Transverse colon (tissue), 4 donors: Measurements from ENCODE around the gene ZNF227. TPM values are rescaled to one million over a fixed set of nuclear protein-coding genes. Genes with fewer than 3 reads are reported as not detected.

Experiments
- DNase-seq: peaks from one replicate; pipeline ENCODE4 v3.0.0-alpha.2; 2019
- H3K27ac ChIP-seq, 4 donors: fragments of 200-600 bp; sonication (generic); 2 replicates each; pipeline ENCODE4 v1.5.1; 2016 to 2018; ENCODE audit warnings: inconsistent platforms in 4 of 4
- H3K27me3 ChIP-seq: fragments of 200-600 bp; sonication (generic); 2 replicates; pipeline ENCODE4 v1.5.1; 2017; ENCODE audit warnings: inconsistent platforms
- H3K36me3 ChIP-seq, 4 donors: fragments of 200-600 bp; sonication (generic); 2 replicates each; pipeline ENCODE4 v1.5.1; 2017 to 2019; ENCODE audit warnings: inconsistent platforms in 4 of 4
- H3K4me1 ChIP-seq, 4 donors: fragments of 200-600 bp; sonication (generic); 2 replicates each; pipeline ENCODE4 v1.5.1; 2017 to 2020; ENCODE audit warnings: inconsistent platforms in 4 of 4
- H3K4me3 ChIP-seq, 4 donors: fragments of 200-600 bp; sonication (generic); 1 replicate in 1 of 4; 2 replicates in 3 of 4; pipeline versions ENCODE4 v1.5.1 to v1.6.1; 2017 to 2019; ENCODE audit warnings: inconsistent platforms in 4 of 4
- H3K9me3 ChIP-seq, 2 donors: fragments of 200-600 bp; sonication (generic); 2 replicates each; pipeline ENCODE4 v1.5.1; 2017 to 2019; ENCODE audit warnings: inconsistent platforms in 2 of 2
- EP300 ChIP-seq: sonication (generic); formaldehyde crosslinking; IDR thresholded peaks from one replicate; pipeline ENCODE4 v1.6.1; 2017; ENCODE audit warnings: antibody characterized with exemption, low read depth
- POLR2A ChIP-seq: fragments of 450-650 bp; IDR thresholded peaks from one replicate; pipeline ENCODE4 v1.6.1; 2016; ENCODE audit warnings: antibody characterized with exemption, mild to moderate bottlenecking, moderate library complexity
- POLR2AphosphoS5 ChIP-seq, 3 donors: sonication (generic); formaldehyde crosslinking; IDR thresholded peaks; one replicate each; pipeline ENCODE4 v1.6.1; 2016; ENCODE audit warnings: antibody characterized with exemption in 3 of 3
- WGBS, 2 donors: methylation state at CpG; one replicate each; pipeline ENCODE4 v1.1.5; 2018; ENCODE audit warnings: low coverage in 1 of 2; 5-methylcytosine and 5-hydroxymethylcytosine counted together
- in situ Hi-C, 4 donors: fragments of 200-750 bp; cut with MboI; loops; one replicate each; pipeline versions ENCODE4 v1.15.0 to v1.15.1; 2017; ENCODE audit warnings: low sequenced_read_pairs in 3 of 4, low pct_ligation_motif_present in 1 of 4, low pct_unique_long_range_greater_than_20kb in 1 of 4
- intact Hi-C: fragments of 100-400 bp; cut with DNase I; formaldehyde crosslinking; loops from one replicate; pipeline ENCODE4 v1.15.1; 2023; ENCODE audit warnings: low total_unique reads
- total RNA-seq, 4 donors: library from RNA; depleted of rRNA; stranded (reverse); fragments of >200 nt; gene quantifications; one replicate each; pipeline ENCODE4 v1.1.0, GENCODE V29; 2016
- TF ChIP-seq, protein P1 (sequence below), 5 experiments: fragments of 200-600 bp in 3 of 5; fragments of 450-650 bp in 2 of 5; sonication (generic) in 3 of 5; IDR thresholded peaks; 1 replicate in 2 of 5; 2 replicates in 3 of 5; pipeline ENCODE4 v1.5.1; 2016 to 2017; ENCODE audit warnings: antibody characterized with exemption in 5 of 5, inconsistent platforms in 3 of 5, mild to moderate bottlenecking in 2 of 5, moderate library complexity in 1 of 5

ZNF227 gene
- total RNA-seq, 4 donors from 2014 or later: 2.4 to 12.4 (median 10.5) TPM

DNA sequence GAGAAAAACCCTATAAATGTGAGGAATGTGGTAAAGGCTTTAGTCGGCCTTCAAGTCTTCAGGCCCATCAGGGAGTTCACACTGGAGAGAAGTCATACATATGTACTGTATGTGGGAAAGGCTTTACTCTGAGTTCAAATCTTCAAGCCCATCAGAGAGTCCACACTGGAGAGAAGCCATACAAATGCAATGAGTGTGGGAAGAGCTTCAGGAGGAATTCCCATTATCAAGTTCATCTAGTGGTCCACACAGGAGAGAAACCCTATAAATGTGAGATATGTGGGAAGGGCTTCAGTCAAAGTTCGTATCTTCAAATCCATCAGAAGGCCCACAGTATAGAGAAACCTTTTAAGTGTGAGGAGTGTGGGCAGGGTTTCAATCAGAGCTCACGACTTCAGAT is 35.7 kb upstream of the ZNF227 start:
- peaks cover 90 to 93% of the 10 kb centered on the region in 2 donors for H3K9me3 ChIP-seq
- H3K4me1 ChIP-seq: no peaks in the 10 kb centered on the region
- intact Hi-C loops: no loop called here
- 100% methylated on average over 1 to 3 of the region's 3 CpGs for WGBS, 2 donors
- peaks cover 13 to 57% (median 38%) of the 10 kb centered on the region in 4 donors for H3K36me3 ChIP-seq
- H3K27me3 ChIP-seq: no peaks in the 10 kb centered on the region
- in situ Hi-C loops: no loop called here
- H3K4me3 ChIP-seq: no peak overlapping the region
- no peak for DNase-seq
- no peak overlapping the region for H3K27ac ChIP-seq
- TF ChIP-seq POLR2A: no peak

DNA sequence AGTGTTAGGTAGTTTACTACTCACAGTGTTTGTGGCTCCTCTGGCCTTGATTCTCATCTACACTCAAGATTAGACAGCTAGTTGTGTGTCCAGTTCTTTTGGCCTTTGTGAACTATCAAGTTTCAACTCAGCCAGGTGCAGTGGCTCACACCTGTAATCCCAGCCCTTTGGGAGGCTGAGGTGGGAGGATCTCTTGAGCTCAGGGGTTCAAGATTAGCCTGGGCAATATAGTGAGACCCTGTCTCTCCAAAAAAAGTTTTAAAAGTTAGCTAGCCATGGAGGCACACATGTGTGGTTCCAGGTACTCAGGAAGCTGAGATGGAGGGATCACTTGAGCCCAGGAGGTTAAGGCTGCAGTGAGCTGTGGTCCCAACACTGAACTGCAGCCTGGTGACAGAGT is 31.4 kb upstream of the ZNF227 start:
- peaks cover 54 to 65% of the 10 kb centered on the region in 2 donors for H3K9me3 ChIP-seq
- peaks cover 0 to 14% (median 7%) of the 10 kb centered on the region in 4 donors for H3K36me3 ChIP-seq
- H3K27me3 ChIP-seq: no peaks in the 10 kb centered on the region
- DNase-seq: no peak
- in situ Hi-C loops: no loop called here
- no peak overlapping the region for H3K4me3 ChIP-seq
- TF ChIP-seq, protein P1, sequence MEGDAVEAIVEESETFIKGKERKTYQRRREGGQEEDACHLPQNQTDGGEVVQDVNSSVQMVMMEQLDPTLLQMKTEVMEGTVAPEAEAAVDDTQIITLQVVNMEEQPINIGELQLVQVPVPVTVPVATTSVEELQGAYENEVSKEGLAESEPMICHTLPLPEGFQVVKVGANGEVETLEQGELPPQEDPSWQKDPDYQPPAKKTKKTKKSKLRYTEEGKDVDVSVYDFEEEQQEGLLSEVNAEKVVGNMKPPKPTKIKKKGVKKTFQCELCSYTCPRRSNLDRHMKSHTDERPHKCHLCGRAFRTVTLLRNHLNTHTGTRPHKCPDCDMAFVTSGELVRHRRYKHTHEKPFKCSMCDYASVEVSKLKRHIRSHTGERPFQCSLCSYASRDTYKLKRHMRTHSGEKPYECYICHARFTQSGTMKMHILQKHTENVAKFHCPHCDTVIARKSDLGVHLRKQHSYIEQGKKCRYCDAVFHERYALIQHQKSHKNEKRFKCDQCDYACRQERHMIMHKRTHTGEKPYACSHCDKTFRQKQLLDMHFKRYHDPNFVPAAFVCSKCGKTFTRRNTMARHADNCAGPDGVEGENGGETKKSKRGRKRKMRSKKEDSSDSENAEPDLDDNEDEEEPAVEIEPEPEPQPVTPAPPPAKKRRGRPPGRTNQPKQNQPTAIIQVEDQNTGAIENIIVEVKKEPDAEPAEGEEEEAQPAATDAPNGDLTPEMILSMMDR (IDR thresholded peaks at IDR 0.05): no peak
- no peak for TF ChIP-seq EP300
- TF ChIP-seq POLR2AphosphoS5 (IDR thresholded peaks at IDR 0.05): no peak
- TF ChIP-seq POLR2A: no peak
- no peak overlapping the region for H3K27ac ChIP-seq
- intact Hi-C loops: no loop called here
- H3K4me1 ChIP-seq: no peaks in the 10 kb centered on the region

DNA sequence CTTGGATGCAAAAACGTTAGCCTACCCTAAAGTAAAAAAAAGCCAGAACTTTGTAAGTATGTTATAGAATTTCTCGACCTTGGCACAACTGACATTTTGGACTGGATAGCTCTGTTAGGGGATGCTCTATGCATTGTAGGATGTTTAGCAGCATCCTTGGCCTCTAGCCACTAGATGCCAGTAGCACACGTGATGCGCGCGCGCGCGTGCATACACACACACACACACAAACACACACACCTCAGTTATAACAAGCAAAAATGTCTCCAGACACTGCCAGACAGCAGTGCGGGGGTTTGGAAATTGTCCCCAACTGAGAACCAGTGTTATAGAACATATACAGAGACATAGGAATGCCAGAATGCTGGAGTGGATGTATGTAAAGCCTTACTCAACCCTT is 30.2 kb upstream of the ZNF227 start:
- 84 to 89% methylated on average over 7 to 10 of the region's 10 CpGs for WGBS, 2 donors
- in situ Hi-C loops: no loop called here

DNA sequence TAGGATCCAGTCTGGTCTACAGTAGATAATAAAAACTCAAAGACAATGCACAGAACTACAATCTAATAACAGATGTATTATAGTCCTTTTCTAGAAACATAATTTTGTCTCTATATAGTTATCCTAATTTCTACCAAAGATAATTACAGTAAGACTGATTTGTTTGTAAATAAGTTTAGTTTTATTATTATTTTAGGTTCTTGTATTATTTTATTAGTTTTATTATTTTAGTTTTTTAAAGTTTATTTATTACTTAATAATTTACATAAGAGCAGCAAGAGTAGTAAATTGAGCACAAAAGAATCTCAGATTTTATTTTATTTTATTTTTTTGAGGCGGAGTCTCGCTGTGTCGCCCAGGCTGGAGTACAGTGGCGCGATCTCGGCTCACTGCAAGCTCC is 22.3 kb upstream of the ZNF227 start:
- no peak overlapping the region for H3K4me3 ChIP-seq
- 88 to 99% methylated on average over 6 of the region's 6 CpGs for whole genome bisulfite sequencing, 2 donors
- in situ Hi-C loops: no loop called here
- DNase-seq: no peak
- no peaks in the 10 kb centered on the region for H3K27me3 ChIP-seq
- no peaks in the 10 kb centered on the region for H3K36me3 ChIP-seq
- TF ChIP-seq EP300 (no peak), POLR2A (no peak)
- TF ChIP-seq, protein P1 (IDR thresholded peaks at IDR 0.05): no peak
- no peaks in the 10 kb centered on the region for H3K4me1 ChIP-seq
- no peak overlapping the region for H3K27ac ChIP-seq
- intact Hi-C loops: no loop called here
- peaks cover 21 to 30% of the 10 kb centered on the region in 2 donors for H3K9me3 ChIP-seq

More for the DNA sequence above, 30.2 kb upstream of the ZNF227 start:
- intact Hi-C loops: no loop called here
- no peaks in the 10 kb centered on the region for H3K27me3 ChIP-seq
- H3K27ac ChIP-seq: no peak overlapping the region
- H3K4me1 ChIP-seq: no peaks in the 10 kb centered on the region
- no peak overlapping the region for H3K4me3 ChIP-seq
- H3K9me3 ChIP-seq: peaks cover 42 to 53% of the 10 kb centered on the region in 2 donors
- peaks cover 0 to 2% (median under 1%) of the 10 kb centered on the region in 4 donors for H3K36me3 ChIP-seq
- DNase-seq: no peak
- TF ChIP-seq EP300 (no peak), POLR2A (no peak), POLR2AphosphoS5 (IDR thresholded peaks at IDR 0.05) (no peak)
- TF ChIP-seq, protein P1 (IDR thresholded peaks at IDR 0.05): no peak

DNA sequence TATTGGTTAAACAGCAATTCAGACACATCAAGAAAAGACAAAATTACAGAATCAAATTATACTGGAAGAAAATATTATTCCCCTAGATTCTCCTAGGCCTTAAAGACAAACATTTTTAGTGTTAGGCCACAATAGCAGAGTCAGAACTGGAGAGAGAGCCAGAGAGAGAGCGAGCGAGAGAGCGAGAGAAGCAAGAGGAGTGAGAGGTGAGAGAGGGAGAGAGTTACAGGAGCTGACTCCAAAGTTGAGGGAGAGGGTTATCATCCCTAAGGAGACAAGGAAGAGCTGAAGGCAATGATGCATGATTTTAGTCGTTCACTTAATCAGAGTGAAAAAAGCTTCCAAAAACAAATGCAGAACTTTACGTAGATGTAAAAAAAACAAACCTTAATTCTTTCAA is 20.2 kb upstream of the ZNF227 start:
- WGBS, 2 donors: 82 to 86% methylated on average over 5 of the region's 5 CpGs
- intact Hi-C loops: no loop called here
- in situ Hi-C loops: no loop called here

More for the DNA sequence above, 20.2 kb upstream of the ZNF227 start:
- no peak for TF ChIP-seq POLR2A
- TF ChIP-seq POLR2AphosphoS5 (IDR thresholded peaks at IDR 0.05): no peak
- TF ChIP-seq, protein P1 (IDR thresholded peaks at IDR 0.05): no peak
- no peak for TF ChIP-seq EP300
- no peak for DNase-seq
- peaks cover 21 to 30% of the 10 kb centered on the region in 2 donors for H3K9me3 ChIP-seq
- H3K4me1 ChIP-seq: no peaks in the 10 kb centered on the region
- H3K36me3 ChIP-seq: no peaks in the 10 kb centered on the region
- H3K4me3 ChIP-seq: no peak overlapping the region
- H3K27ac ChIP-seq: no peak overlapping the region
- H3K27me3 ChIP-seq: no peaks in the 10 kb centered on the region
